ENCODE data around the gene TRIM67.

TRIM67 gene

GRCh38 chr1:231236938-231237337 is 75.1 kb downstream of the TRIM67 start:
- Histone ChIP-seq H3K4me1 (ENCODE audit: control insufficient read depth, insufficient read depth, low read length) (peaks cover 5% of the 10 kb centered on the region), H3K36me3 (ENCODE audit: control insufficient read depth in 2 of 2, insufficient read depth in 1 of 2, low read length in 2 of 2) (peaks cover 20 to 34% of the 10 kb centered on the region in 2 experiments), H3K9me3 (ENCODE audit: control insufficient read depth, insufficient read depth, low read depth, low read length) (no peaks in the 10 kb centered on the region), H3K4me3 (ENCODE audit: low read depth, low read length) (no peak overlapping the region), H3K27ac (ENCODE audit: extremely low read depth, low read depth, low read length) (no peak overlapping the region)
- ChIA-PET POLR2A (interaction anchor here (0.7 kb wide), 1 partner anchor 59 kb away, joined by 3 read pairs; no protein-coding TSS in a partner anchor), CTCF (interaction anchor here (0.6 kb wide), 1 partner anchor 586 kb away, joined by 3 read pairs; no protein-coding TSS in a partner anchor)
- no peak for TF ChIP-seq ZNF394 (tag by site-specific recombination; IDR thresholded peaks at IDR 0.05; ENCODE audit: borderline replicate concordance)
- no peak for TF ChIP-seq EGR2 (tag by site-specific recombination; IDR thresholded peaks at IDR 0.05; ENCODE audit: low read depth)
- TF ChIP-seq, protein P1, sequence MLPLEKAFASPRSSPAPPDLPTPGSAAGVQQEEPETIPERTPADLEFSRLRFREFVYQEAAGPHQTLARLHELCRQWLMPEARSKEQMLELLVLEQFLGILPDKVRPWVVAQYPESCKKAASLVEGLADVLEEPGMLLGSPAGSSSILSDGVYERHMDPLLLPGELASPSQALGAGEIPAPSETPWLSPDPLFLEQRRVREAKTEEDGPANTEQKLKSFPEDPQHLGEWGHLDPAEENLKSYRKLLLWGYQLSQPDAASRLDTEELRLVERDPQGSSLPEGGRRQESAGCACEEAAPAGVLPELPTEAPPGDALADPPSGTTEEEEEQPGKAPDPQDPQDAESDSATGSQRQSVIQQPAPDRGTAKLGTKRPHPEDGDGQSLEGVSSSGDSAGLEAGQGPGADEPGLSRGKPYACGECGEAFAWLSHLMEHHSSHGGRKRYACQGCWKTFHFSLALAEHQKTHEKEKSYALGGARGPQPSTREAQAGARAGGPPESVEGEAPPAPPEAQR (tag by site-specific recombination; IDR thresholded peaks at IDR 0.05): no peak
- no peak for TF ChIP-seq ZNF544 (tag by site-specific recombination; IDR thresholded peaks at IDR 0.05)
- no peak for TF ChIP-seq MZF1 (tag by site-specific recombination; IDR thresholded peaks at IDR 0.05; ENCODE audit: borderline replicate concordance)
- no peak for TF ChIP-seq MYNN (tag by site-specific recombination; IDR thresholded peaks at IDR 0.05; ENCODE audit: borderline replicate concordance)
- no peak for TF ChIP-seq ZNF664 (tag by site-specific recombination; IDR thresholded peaks at IDR 0.05)
- TF ChIP-seq GLI2 (tag by site-specific recombination; IDR thresholded peaks at IDR 0.05; ENCODE audit: borderline replicate concordance, low read depth): no peak
- TF ChIP-seq SCRT2 (tag by site-specific recombination; IDR thresholded peaks at IDR 0.05): no peak
- no peak for TF ChIP-seq GLIS2 (tag by site-specific recombination; IDR thresholded peaks at IDR 0.05)

DNA sequence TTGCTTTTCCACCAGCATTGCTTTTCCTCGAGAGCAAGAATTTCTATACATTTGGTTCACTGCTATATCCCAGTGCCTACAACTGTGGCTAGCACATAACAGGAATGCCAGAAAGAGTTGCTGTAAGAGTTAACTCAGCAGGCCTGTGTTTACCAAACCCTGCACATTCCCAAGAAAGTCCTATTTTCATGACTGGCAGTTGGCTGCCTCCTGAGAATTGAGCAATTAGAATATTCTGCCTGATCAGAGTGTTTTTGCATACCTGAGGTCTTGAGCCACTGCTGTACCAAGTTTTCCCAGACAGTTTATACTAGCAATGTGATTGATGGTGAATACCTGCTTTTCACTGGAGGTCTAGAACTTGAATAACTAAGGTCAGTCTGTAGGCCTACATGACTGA is 76.4 kb downstream of the TRIM67 start:
- Histone ChIP-seq H3K36me3 (ENCODE audit: control insufficient read depth in 2 of 2, insufficient read depth in 1 of 2, low read length in 2 of 2) (peaks cover 20 to 34% of the 10 kb centered on the region in 2 experiments), H3K4me1 (ENCODE audit: control insufficient read depth, insufficient read depth, low read length) (peaks cover 18% of the 10 kb centered on the region), H3K27ac (ENCODE audit: extremely low read depth, low read depth, low read length) (no peak overlapping the region), H3K9me3 (ENCODE audit: control insufficient read depth, insufficient read depth, low read depth, low read length) (no peaks in the 10 kb centered on the region), H3K4me3 (ENCODE audit: low read depth, low read length) (no peak overlapping the region)
- CTCF ChIA-PET: interaction anchor here (0.6 to 0.7 kb wide), 2 partner anchors 65 to 136 kb away, joined by 3 to 5 read pairs; no protein-coding TSS in a partner anchor
- POLR2A ChIA-PET: interaction anchor here (1.0 kb wide), 1 partner anchor 39 kb away, joined by 3 read pairs; no protein-coding TSS in a partner anchor
- TF ChIP-seq, protein P2, sequence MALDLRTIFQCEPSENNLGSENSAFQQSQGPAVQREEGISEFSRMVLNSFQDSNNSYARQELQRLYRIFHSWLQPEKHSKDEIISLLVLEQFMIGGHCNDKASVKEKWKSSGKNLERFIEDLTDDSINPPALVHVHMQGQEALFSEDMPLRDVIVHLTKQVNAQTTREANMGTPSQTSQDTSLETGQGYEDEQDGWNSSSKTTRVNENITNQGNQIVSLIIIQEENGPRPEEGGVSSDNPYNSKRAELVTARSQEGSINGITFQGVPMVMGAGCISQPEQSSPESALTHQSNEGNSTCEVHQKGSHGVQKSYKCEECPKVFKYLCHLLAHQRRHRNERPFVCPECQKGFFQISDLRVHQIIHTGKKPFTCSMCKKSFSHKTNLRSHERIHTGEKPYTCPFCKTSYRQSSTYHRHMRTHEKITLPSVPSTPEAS (tag by site-specific recombination; IDR thresholded peaks at IDR 0.05): no peak
- no peak for TF ChIP-seq ZNF23 (tag by site-specific recombination; IDR thresholded peaks at IDR 0.05; ENCODE audit: borderline replicate concordance)
- TF ChIP-seq ZNF324 (tag by site-specific recombination; IDR thresholded peaks at IDR 0.05): no peak
- no peak for TF ChIP-seq ZNF510 (tag by site-specific recombination; IDR thresholded peaks at IDR 0.05; ENCODE audit: insufficient replicate concordance)
- TF ChIP-seq ZNF19 (tag by site-specific recombination; IDR thresholded peaks at IDR 0.05; ENCODE audit: low read depth): no peak
- no peak for TF ChIP-seq ZNF654 (tag by site-specific recombination; IDR thresholded peaks at IDR 0.05; ENCODE audit: low read depth)
- TF ChIP-seq GLI2 (tag by site-specific recombination; IDR thresholded peaks at IDR 0.05; ENCODE audit: borderline replicate concordance, low read depth): no peak
- no peak for TF ChIP-seq ZNF155 (tag by site-specific recombination; IDR thresholded peaks at IDR 0.05)
- TF ChIP-seq ZNF549 (tag by site-specific recombination; IDR thresholded peaks at IDR 0.05): no peak
- no peak for TF ChIP-seq PRDM4 (tag by site-specific recombination; IDR thresholded peaks at IDR 0.05)
- TF ChIP-seq, protein P1 (tag by site-specific recombination; IDR thresholded peaks at IDR 0.05): no peak
- TF ChIP-seq ZNF76 (tag by site-specific recombination; IDR thresholded peaks at IDR 0.05; ENCODE audit: borderline replicate concordance, low read depth): no peak
- TF ChIP-seq INSM2 (tag by site-specific recombination; IDR thresholded peaks at IDR 0.05): no peak
- TF ChIP-seq TCF7L2 (IDR thresholded peaks at IDR 0.05; ENCODE audit: borderline replicate concordance, low read depth, low read length): no peak
- TF ChIP-seq ZEB2 (tag by site-specific recombination; IDR thresholded peaks at IDR 0.05): no peak
- TF ChIP-seq, protein P3, sequence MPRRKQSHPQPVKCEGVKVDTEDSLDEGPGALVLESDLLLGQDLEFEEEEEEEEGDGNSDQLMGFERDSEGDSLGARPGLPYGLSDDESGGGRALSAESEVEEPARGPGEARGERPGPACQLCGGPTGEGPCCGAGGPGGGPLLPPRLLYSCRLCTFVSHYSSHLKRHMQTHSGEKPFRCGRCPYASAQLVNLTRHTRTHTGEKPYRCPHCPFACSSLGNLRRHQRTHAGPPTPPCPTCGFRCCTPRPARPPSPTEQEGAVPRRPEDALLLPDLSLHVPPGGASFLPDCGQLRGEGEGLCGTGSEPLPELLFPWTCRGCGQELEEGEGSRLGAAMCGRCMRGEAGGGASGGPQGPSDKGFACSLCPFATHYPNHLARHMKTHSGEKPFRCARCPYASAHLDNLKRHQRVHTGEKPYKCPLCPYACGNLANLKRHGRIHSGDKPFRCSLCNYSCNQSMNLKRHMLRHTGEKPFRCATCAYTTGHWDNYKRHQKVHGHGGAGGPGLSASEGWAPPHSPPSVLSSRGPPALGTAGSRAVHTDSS (tag by site-specific recombination; IDR thresholded peaks at IDR 0.05): no peak
